GM12874 (cell line): ENCODE results near the gene TP53I11.

ENCODE experiments used
- CTCF ChIP-seq: IDR thresholded peaks from 2 replicates; pipeline ENCODE4 v1.5.1; 2011; ENCODE audit warnings: low read depth, mild to moderate bottlenecking, control low read depth, low read length, moderate library complexity; ENCODE audit not compliant: insufficient read depth

The TP53I11 gene

GRCh38 chr11:44985721-44986120, 35.0 kb upstream of the TP53I11 start:
- TF ChIP-seq CTCF: no peak

DNA sequence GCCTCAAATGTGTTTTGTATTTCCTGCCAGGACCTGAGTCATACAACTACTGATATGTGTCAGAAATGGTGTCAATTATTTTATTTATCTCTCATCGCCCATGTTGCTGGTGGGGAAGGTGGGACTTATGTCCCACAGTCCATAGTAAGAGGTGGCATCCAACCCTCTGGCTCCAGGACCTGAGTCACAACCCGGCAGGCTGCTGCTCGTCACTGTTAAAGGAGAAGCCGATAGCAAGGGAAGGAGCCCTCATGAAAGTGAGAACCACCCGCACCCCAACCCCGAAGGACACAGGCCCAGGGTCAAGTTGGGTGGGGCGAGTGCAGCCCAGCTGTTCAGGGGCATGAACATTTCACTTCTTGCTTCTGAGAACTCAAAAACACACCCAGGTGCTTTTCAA, 33.1 kb upstream of the TP53I11 start:
- no peak for TF ChIP-seq CTCF

GRCh38 chr11:44982496-44983062, 31.9 kb upstream of the TP53I11 start:
- no peak for TF ChIP-seq CTCF

GRCh38 chr11:44980533-44981427, 30.1 kb upstream of the TP53I11 start:
- TF ChIP-seq CTCF: no peak

DNA sequence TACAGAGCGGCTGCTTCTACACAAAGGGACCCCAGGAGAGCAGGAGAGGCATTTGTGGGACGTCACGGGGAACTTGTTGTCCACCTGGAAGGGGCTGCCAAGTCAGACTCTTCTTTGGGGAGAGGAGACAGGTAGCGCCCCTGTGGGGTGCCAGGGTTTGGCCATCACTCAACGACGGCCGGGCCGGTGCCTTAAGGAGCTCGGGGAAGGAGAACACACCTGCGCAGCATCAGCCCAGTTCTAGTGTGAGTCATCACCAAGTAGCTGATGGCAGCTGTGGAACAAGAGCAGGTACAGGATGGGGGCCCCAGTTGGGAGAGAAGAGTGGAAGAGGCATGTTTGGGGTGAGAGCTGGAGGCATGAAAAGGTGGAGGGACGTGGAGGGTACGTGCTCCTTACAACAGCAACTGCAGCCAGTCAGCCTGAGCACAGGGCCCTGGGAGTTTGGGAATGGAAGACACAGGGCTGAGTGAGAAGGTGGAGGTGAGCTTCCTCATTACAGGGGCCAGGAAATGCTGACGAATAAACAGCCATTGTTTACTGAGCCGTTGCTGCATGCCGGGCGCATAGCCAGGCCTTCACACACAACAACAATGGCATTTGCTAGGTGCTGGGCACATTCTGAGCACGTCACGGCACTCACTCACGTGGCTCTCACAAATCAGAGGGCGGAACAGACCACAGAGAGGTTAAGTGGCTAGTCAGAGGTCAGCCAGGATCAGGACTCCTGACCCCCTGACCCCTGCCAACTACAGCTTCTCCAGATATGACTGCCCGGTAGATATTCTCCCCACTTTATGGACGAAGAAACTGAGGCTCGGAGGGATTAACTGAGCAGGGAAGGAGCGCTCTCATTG, 29.1 kb upstream of the TP53I11 start:
- no peak for TF ChIP-seq CTCF

DNA sequence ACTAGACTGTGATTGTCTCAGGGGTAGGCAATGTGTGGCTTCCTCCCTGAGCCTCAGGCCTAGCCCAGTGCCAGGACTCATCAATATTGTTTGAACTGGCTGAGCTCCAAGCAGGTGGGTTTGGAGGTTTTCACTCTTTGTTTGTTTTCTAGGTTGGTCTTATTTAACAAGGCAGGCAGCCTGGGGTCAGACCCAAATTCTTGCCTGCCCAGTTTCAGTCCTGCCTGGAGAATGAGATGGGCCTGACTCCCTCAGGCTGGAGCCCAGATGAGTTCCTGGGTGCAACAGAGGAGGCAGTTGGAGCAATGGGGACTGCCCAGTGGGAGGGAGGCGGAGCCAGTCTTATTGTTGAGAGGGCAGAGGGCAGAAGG, 28.3 kb upstream of the TP53I11 start:
- TF ChIP-seq CTCF: no peak

DNA sequence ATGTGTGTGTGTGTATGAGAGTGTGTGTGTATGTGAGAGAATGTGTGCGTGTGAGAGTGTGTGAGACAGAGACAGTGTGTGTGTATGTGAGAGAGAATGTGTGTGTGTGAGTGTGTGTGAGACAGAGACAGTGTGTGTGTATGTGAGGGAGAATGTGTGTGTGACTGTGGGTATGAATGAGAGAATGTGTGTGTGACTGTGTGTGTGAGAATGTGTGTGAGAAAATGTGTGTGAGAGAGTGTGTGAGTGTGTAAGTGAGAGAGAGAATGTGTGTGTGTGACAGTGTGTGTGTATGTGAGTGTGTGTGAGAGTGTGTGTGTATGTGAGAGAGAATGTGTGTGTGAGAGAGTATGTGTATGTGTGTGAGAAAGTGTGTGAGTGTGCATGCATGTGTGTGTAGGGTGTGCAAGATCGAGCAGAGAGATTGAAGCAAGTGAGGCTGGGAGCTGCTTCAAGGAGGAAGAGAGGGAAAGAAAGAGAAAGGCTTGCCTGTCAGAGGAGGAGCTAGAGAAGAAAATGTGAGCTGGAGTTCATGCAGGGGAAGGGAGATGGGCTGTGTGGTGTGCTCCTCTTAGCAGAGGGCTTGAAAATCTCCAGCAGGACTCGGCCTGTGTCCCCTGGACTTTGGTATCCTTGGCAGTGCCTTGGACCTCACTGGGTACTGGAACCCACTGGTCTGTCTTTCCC, 27.7 kb upstream of the TP53I11 start:
- TF ChIP-seq CTCF: no peak
